NB4 (cell line): ENCODE results near the gene LRP2BP.

ENCODE experiments used
- DNase-seq: peaks from one replicate; pipeline ENCODE4 v3.0.0; 2010; ENCODE audit warnings: low read depth
- H3K4me3 ChIP-seq: one replicate; pipeline ENCODE4 v1.5.1; 2011; ENCODE audit warnings: mild to moderate bottlenecking, low read depth, low read length, moderate library complexity
- MYC ChIP-seq: IDR thresholded peaks from 2 replicates; pipeline ENCODE4 v1.6.1; 2011; ENCODE audit warnings: low read depth, low read length
- POLR2A ChIP-seq: IDR thresholded peaks from 2 replicates; pipeline ENCODE4 v1.6.1; 2011; ENCODE audit warnings: mild to moderate bottlenecking; ENCODE audit not compliant: insufficient read length; ENCODE audit errors: extremely low read depth
- TF ChIP-seq, protein P1 (sequence below): IDR thresholded peaks from one replicate; pipeline ENCODE4 v1.5.1; 2012; ENCODE audit warnings: low read depth, low read length
- TF ChIP-seq, protein P2 (sequence below): IDR thresholded peaks from 2 replicates; pipeline ENCODE4 v1.6.1; 2011; ENCODE audit warnings: low read depth, low read length

The LRP2BP gene

DNA sequence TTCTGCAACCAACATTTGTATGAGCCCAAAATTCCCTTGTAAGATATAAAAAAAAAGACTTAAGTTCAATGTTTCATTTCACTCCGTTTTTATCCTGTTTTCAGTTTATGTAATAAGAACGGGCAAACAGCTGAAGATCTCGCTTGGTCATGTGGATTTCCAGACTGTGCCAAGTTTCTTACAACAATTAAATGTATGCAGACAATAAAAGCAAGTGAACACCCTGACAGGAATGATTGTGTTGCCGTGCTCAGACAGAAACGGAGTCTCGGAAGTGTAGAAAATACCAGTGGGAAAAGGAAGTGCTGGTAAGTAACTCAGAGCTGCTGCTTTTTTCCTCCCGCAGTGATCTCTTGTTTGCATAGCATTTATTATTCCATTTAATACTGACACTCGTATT is 3.7 kb upstream of the LRP2BP start:
- H3K4me3 ChIP-seq = no peak overlapping the region
- TF ChIP-seq, protein P1, sequence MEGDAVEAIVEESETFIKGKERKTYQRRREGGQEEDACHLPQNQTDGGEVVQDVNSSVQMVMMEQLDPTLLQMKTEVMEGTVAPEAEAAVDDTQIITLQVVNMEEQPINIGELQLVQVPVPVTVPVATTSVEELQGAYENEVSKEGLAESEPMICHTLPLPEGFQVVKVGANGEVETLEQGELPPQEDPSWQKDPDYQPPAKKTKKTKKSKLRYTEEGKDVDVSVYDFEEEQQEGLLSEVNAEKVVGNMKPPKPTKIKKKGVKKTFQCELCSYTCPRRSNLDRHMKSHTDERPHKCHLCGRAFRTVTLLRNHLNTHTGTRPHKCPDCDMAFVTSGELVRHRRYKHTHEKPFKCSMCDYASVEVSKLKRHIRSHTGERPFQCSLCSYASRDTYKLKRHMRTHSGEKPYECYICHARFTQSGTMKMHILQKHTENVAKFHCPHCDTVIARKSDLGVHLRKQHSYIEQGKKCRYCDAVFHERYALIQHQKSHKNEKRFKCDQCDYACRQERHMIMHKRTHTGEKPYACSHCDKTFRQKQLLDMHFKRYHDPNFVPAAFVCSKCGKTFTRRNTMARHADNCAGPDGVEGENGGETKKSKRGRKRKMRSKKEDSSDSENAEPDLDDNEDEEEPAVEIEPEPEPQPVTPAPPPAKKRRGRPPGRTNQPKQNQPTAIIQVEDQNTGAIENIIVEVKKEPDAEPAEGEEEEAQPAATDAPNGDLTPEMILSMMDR = no peak
- TF ChIP-seq POLR2A (no peak), MYC (no peak)
- TF ChIP-seq, protein P2, sequence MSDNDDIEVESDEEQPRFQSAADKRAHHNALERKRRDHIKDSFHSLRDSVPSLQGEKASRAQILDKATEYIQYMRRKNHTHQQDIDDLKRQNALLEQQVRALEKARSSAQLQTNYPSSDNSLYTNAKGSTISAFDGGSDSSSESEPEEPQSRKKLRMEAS = no peak
- no peak for DNase-seq

DNA sequence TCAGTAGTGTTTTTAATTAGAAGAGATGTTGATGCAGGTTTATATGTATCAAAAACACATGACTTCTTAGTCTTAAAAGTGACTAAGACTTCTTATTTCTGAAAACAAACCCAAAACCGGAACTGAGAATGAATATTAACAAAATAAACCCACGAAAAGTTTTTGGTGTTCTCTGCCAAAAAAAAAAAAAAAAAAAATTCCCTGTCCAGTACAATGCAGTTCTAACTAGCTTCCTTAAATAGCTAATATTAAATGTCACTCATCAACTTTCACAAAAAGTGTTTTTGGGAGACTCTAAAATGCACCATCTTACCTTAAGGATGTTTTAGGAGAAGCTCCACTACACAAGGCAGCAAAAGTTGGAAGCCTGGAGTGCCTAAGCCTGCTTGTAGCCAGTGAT is 2.9 kb upstream of the LRP2BP start:
- no peak for DNase-seq
- no peak overlapping the region for H3K4me3 ChIP-seq
- TF ChIP-seq, protein P1 = no peak

DNA sequence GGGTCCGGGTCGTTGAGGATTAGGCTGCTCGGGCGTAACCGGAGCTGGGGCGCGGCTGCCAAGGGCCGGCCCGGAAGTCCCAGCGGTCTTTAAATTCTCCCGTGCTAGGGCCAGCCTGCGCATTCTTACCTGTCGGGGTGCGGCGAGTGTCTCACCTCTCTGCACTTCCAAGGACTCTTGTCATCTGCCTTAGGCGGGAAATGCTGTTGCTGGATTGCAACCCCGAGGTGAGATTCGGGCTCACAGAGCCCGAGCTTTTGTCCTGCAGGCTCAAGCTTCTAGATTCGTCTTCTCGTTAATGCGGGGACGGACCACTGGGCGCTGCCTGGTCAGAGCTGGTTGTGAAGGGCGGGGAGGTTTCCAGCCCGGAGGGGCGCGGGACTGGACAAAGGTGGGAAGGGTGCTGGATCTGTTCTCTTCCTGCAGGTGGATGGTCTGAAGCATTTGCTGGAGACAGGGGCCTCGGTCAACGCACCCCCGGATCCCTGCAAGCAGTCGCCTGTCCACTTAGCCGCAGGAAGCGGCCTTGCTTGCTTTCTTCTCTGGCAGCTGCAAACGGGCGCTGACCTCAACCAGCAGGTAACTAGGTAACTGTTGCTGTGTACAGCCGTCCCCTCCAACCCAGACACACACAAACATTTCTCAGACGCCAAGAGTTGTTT is 1.1 kb upstream of the LRP2BP start, which contains the start of gene ANKRD37:
Gene ANKRD37 (plus strand): TSS at position 118 of the 662 bp plus-strand sequence. CDS start 83 bp downstream, at position 201.
- TF ChIP-seq POLR2A (no peak), MYC (no peak; the same call in 1 of the 2 replicates)
- TF ChIP-seq, protein P2 = no peak
- TF ChIP-seq, protein P1 = no peak
- peak within 1 kb of the TSS; percentile 88 for H3K4me3 ChIP-seq

DNA sequence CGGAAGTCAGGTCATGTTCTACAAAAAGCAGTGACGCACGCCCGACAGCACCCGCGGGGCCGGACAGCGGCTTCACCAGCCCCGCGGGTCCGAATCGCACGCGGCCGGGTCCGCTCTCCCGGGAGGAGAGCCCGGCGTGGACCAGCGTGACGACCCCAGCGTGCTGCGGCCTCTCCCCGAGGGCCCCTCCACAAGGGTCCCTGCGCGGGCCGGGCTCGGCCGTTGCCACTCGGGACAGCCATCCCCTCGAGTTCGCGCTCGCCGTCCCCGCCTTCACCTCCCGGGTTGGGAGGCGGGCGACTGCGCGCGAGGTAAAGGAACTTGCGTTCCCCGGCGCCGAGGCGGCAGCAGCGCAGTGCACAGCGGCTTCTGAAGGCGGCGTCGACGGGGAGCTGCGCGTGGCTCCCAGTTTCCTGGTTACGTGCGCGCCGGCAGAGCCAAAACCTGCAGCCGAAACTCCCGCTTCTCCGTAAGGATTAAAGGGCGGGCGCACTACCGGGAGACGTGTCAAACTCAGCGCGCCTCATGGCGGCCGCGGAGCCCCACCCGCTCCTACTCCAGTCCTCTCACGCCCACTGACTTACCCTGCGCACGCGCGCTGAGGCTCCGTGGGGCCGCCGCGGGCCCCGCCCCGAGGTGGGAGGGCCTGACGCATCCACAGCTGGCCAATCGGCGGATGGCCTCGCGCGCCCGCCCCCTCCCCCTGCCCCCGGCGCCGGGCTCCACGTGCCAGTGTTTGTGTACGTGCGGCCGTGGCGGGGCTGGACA is 416 bp upstream of the LRP2BP start:
- TF ChIP-seq POLR2A = peak; percentile 33
- TF ChIP-seq, protein P1 = no peak
- TF ChIP-seq, protein P2 = peak; percentile 92
- TF ChIP-seq MYC = peak; percentile 54
- DNase-seq = peak; percentile 95
- peak overlapping the region; percentile 88 for H3K4me3 ChIP-seq

More for the DNA sequence above, 1.1 kb upstream of the LRP2BP start, which contains the start of gene ANKRD37:
- no peak for DNase-seq

DNA sequence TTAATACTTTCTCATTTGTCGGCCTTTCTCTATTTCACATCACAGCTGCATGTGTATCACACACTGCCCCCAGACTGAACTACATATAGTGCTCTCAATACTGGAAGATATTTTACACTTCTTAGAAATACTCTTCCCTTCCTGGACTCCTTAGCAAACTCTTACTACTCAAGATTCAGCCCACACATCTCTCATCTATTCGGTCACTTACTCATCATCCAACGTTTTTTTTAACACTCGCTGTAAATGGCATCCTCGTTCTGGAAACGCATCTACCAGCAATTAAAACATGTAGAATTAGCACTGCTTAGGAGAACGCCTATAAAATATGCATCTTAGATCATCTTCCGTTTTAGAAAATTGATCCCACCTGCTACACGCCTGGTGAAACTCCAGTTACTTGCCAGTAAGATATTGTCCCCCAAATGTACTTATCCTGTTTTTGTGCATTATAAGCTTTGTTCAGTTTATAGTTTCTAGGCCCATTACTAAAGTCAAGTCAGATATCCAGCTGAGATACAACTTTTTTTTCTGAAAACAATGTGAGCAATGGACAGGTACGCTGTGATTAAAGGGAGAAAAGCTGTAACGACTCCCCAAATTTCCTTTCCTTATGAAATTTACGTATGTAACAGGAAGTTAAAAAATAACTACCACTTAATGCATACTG is 1.0 kb downstream of the LRP2BP start:
- TF ChIP-seq, protein P1 = no peak
- TF ChIP-seq, protein P2 = no peak
- TF ChIP-seq MYC = no peak
- no peak for TF ChIP-seq POLR2A
- H3K4me3 ChIP-seq = peak overlapping the region; percentile 88

More for the DNA sequence above, 1.0 kb downstream of the LRP2BP start:
- peak; percentile 10 for DNase-seq
